Epithelial cell of proximal tubule (primary cell): Measurements from ENCODE around the gene TNIK. TPM values are rescaled to one million over a fixed set of nuclear protein-coding genes. Genes with fewer than 3 reads are reported as not detected.

Source experiments
- DNase-seq: peaks from one replicate; pipeline ENCODE4 v3.0.0-alpha.2; 2011; ENCODE audit warnings: low read depth
- H3K4me3 ChIP-seq: 2 replicates; pipeline ENCODE4 v1.5.1; 2011; ENCODE audit warnings: low read depth, mild to moderate bottlenecking, low read length
- total RNA-seq: library from RNA; depleted of rRNA; stranded (reverse); fragments of >200 nt; gene quantifications from 2 replicates; pipeline ENCODE4 v1.2.3, GENCODE V29; 2015
- TF ChIP-seq, protein P1 (sequence below): conservative IDR thresholded peaks from 2 replicates; pipeline ENCODE4 v1.5.1; 2012; ENCODE audit warnings: low read depth, mild to moderate bottlenecking, low read length

TNIK gene
- total RNA-seq, 1 donor from 2014 or later, result 11.8 TPM

DNA sequence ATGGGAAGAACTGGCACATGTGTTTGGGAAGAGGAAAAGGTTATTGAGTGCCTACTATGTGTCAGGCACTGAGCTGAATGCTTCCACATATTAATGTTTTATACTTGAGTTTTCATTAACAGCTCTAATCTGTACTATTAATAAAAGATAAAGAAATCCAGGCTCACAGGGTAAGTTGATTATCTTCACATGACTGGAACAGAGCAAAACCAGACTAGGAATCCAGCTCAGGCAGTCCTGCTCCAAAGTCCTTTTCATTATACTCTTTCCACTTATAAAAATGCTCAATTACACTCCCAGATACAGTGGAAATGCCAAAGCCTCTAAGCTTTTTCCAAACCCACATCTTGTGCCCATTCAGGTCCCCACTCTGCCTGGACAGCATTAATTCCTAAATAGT, 97.6 kb downstream of the TNIK start:
- TF ChIP-seq, protein P1, sequence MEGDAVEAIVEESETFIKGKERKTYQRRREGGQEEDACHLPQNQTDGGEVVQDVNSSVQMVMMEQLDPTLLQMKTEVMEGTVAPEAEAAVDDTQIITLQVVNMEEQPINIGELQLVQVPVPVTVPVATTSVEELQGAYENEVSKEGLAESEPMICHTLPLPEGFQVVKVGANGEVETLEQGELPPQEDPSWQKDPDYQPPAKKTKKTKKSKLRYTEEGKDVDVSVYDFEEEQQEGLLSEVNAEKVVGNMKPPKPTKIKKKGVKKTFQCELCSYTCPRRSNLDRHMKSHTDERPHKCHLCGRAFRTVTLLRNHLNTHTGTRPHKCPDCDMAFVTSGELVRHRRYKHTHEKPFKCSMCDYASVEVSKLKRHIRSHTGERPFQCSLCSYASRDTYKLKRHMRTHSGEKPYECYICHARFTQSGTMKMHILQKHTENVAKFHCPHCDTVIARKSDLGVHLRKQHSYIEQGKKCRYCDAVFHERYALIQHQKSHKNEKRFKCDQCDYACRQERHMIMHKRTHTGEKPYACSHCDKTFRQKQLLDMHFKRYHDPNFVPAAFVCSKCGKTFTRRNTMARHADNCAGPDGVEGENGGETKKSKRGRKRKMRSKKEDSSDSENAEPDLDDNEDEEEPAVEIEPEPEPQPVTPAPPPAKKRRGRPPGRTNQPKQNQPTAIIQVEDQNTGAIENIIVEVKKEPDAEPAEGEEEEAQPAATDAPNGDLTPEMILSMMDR, result no peak
- no peak for DNase-seq

DNA sequence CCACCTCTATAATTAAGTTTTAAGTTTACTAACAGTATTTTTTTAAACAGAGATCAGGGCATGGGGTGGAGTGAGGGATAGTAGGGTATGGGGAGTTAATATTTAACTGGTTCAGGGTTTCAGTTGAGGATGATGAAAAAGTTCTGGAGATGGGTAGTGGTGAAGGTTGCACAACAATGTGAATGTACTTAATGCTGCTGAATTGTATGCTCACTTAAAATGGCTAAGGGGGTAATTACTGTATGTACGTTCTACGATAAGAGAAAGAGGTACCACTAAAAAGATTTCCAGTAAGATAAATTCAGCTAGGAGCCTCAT, 101.4 kb downstream of the TNIK start:
- peak overlapping the region; percentile 5 for H3K4me3 ChIP-seq
- DNase-seq, result no peak
- TF ChIP-seq, protein P1, result no peak

More for the DNA sequence above, 97.6 kb downstream of the TNIK start:
- H3K4me3 ChIP-seq, result no peak overlapping the region

DNA sequence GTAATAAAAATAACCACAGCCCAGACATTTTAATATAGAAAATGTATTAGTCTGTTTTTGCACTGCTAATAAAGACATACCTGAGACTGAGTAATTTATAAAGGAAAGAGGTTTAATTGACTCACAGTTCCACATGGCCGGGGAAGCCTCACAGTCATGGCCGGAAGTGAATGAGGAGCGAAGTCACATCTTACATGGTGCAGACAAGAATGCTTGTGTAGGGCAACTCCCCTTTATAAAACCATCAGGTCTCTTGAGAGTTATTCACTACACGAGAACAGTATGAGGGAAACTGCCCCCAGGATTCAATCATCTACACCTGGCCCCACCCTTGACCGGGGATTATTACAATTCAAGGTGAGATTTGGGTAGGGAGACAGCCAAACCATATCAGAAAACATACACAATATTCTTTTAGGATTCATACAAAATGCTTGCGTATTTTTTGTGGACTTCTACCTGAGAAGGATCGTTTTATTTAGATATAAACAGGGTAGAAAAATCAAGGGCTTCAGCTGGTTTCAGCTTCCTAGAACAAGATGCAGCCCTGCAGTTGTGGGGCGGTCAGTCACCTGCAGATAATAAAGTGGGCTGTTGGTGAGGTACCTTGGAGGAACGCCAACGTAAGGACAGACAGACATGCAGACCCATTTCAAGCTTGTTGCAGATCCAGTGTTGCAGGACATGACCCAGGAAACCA, 101.9 kb downstream of the TNIK start:
- TF ChIP-seq, protein P1, result no peak
- H3K4me3 ChIP-seq, result peak overlapping the region; percentile 5
- no peak for DNase-seq

DNA sequence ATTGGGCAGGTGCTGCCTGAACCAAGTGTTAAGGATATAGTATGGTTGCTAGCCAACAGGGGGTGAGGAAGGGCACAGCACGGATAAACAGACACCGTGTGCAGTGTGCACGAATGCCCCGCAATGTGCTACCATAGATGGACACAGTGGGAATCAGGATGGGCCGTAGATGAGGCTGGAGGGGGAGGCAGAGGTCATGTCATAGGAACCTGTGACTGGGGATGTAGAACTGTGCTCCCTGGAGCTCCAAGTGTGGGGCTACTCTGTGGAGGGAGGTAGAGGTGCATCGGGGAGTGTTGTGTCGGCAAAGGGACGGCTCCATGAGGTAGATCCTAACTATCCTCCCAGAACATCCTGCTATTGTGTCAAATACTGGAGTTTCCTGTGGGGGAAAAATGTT, 102.5 kb downstream of the TNIK start:
- DNase-seq, result no peak
- TF ChIP-seq, protein P1, result no peak
- H3K4me3 ChIP-seq, result no peak overlapping the region

DNA sequence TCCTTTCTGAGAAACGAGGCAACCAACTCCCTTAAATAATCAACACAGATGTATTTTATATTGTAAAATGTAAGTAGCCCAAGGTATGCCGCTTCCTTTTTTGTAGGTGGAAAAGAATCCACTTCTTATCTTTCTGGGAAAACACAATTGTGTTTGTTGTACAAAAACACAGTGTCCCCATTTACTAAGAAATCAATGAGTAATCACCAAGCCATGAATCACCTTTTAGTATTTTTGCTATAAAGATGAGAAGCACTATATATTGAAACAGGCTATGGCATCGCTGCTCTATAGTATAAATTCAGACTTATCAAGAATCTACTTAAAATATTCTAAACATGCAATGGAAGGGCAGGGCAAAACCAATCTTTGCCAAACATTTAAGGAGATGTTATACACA, 104.0 kb downstream of the TNIK start:
- no peak overlapping the region for H3K4me3 ChIP-seq
- DNase-seq, result no peak
- TF ChIP-seq, protein P1, result no peak

DNA sequence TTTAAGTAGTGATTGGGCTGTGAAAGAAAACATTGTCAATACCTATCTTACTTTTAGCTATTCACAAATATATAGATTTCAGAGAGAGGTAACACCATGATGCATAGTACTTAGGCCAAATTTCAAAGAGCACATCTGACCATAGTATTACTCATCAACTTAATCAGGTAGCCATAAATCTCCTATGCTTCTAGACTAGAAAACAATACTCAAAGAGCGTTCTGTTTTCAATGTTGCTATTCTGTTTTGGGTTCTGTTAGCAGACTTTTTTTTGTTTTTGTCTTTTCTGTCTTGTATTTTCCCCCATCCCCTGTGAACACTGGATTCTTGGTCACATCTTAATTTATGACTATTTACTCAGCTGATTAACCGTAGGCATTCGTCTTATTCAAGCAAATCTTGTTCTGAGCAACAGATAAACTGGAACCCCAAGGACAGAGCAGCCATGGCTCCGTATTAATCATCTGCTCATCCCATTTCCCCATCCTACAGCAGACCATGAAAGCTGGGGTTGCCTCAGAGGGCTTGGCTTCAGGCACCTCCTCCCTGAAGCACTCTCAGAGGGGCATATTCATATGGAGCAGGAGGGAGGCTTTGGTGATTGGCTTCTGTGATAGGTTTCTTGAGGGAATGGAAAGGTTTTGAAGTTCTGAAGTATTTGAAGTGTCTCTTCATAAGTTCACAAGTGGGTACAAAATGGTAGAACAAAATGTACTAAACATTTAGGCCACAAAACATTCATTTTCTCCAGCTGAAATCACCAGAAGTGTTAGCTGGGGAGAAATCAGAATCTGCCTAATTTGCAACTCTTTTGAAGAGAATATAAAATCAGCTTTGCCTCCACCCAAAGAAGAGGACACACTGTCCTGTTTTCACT, 105.3 kb downstream of the TNIK start:
- DNase-seq, result no peak
- no peak overlapping the region for H3K4me3 ChIP-seq
- TF ChIP-seq, protein P1, result no peak
